Activated CD8-positive, alpha-beta T cell treated with anti-CD3 and anti-CD28 coated beads for 36 hours (primary cell): ENCODE results near the gene ZDHHC13. TPM values are rescaled to one million over a fixed set of nuclear protein-coding genes. Genes with fewer than 3 reads are reported as not detected.

Experiments used
- ATAC-seq: fragments of 200-7000 bp; cut with Tn5 transposase; one replicate; pipeline ENCODE4 v1.10.0; 2021; ENCODE audit warnings: mild to moderate bottlenecking, moderate library complexity
- CTCF ChIA-PET: fragments of 350-600 bp; sonication (Branson Sonifier 250); formaldehyde crosslinking; loops from one replicate; lab custom pipeline; 2021; ENCODE audit warnings: antibody characterized with exemption; lab: Charles Lee
- POLR2A ChIA-PET: fragments of 350-600 bp; sonication (Branson Sonifier 250); formaldehyde crosslinking; loops from one replicate; lab custom pipeline; 2021; ENCODE audit warnings: antibody characterized with exemption; lab: Charles Lee
- DNase-seq: peaks from one replicate; pipeline ENCODE4 v3.0.0-alpha.2; 2020
- H3K27ac Mint-ChIP-seq: one replicate; pipeline ENCODE4 v1.8.0; 2021; ENCODE audit warnings: mild to moderate bottlenecking, mixed read lengths
- H3K27me3 Mint-ChIP-seq: one replicate; pipeline ENCODE4 v1.8.0; 2021; ENCODE audit warnings: mixed read lengths
- H3K36me3 Mint-ChIP-seq: one replicate; pipeline ENCODE4 v1.8.0; 2021; ENCODE audit warnings: low read depth, mixed read lengths
- H3K4me1 Mint-ChIP-seq: one replicate; pipeline ENCODE4 v1.8.0; 2021; ENCODE audit warnings: low read depth, mixed read lengths
- H3K4me3 Mint-ChIP-seq: one replicate; pipeline ENCODE4 v1.8.0; 2021; ENCODE audit warnings: mild to moderate bottlenecking, moderate library complexity, mixed read lengths
- H3K9me3 Mint-ChIP-seq: one replicate; pipeline ENCODE4 v1.8.0; 2021; ENCODE audit warnings: mixed read lengths
- CTCF ChIP-seq: fragments of 200-600 bp; IDR thresholded peaks from one replicate; pipeline ENCODE4 v1.8.0; 2022; ENCODE audit warnings: antibody characterized with exemption, mild to moderate bottlenecking
- intact Hi-C: fragments of 100-400 bp; cut with micrococcal nuclease; formaldehyde crosslinking; loops from one replicate; pipeline ENCODE4 v1.10.0; 2022
- total RNA-seq, 2 experiments: library from RNA; stranded (reverse); gene quantifications; one replicate each; pipeline ENCODE4 v1.2.3, GENCODE V29; 2021

Gene ZDHHC13
- total RNA-seq, 2 experiments from 2014 or later, result 16.7 to 17.2 TPM

GRCh38 chr11:19185516-19186052 is 68.6 kb downstream of the ZDHHC13 start:
- Mint-ChIP-seq H3K27me3 (no peaks in the 10 kb centered on the region), H3K27ac (no peak overlapping the region), H3K9me3 (no peaks in the 10 kb centered on the region), H3K4me1 (no peaks in the 10 kb centered on the region), H3K36me3 (no peaks in the 10 kb centered on the region), H3K4me3 (no peak overlapping the region)
- POLR2A ChIA-PET, result no interaction called here
- ATAC-seq, result no peak
- DNase-seq, result no peak
- intact Hi-C loops, result no loop called here
- TF ChIP-seq CTCF, result no peak
- CTCF ChIA-PET, result no interaction called here

- Mint-ChIP-seq H3K27me3 (no peaks in the 10 kb centered on the region), H3K4me3 (no peak overlapping the region), H3K27ac (no peak overlapping the region), H3K36me3 (no peaks in the 10 kb centered on the region), H3K4me1 (no peaks in the 10 kb centered on the region), H3K9me3 (no peaks in the 10 kb centered on the region)
- no peak for ATAC-seq
- ChIA-PET POLR2A (no interaction called here), CTCF (no interaction called here)
- intact Hi-C loops, result no loop called here
- TF ChIP-seq CTCF, result no peak
- DNase-seq, result no peak
These were observed 70.3 kb downstream of the ZDHHC13 start for GRCh38 chr11:19187114-19187832.

GRCh38 chr11:19187833-19188258 is 70.9 kb downstream of the ZDHHC13 start:
- DNase-seq (no peak), ATAC-seq (no peak)
- ChIA-PET CTCF (no interaction called here), POLR2A (no interaction called here)
- no peaks in the 10 kb centered on the region for H3K36me3 Mint-ChIP-seq
- intact Hi-C loops, result no loop called here
- H3K4me1 Mint-ChIP-seq, result no peaks in the 10 kb centered on the region
- no peaks in the 10 kb centered on the region for H3K27me3 Mint-ChIP-seq
- no peak overlapping the region for H3K4me3 Mint-ChIP-seq
- no peak overlapping the region for H3K27ac Mint-ChIP-seq
- TF ChIP-seq CTCF, result no peak
- no peaks in the 10 kb centered on the region for H3K9me3 Mint-ChIP-seq

GRCh38 chr11:19191530-19192169 is 74.7 kb downstream of the ZDHHC13 start:
- H3K4me1 Mint-ChIP-seq, result no peaks in the 10 kb centered on the region
- CTCF ChIA-PET, result no interaction called here
- TF ChIP-seq CTCF, result no peak
- DNase-seq, result no peak
- POLR2A ChIA-PET, result no interaction called here
- H3K27ac Mint-ChIP-seq, result no peak overlapping the region
- H3K4me3 Mint-ChIP-seq, result no peak overlapping the region
- H3K36me3 Mint-ChIP-seq, result no peaks in the 10 kb centered on the region
- intact Hi-C loops, result no loop called here
- no peak for ATAC-seq
- no peaks in the 10 kb centered on the region for H3K27me3 Mint-ChIP-seq
- no peaks in the 10 kb centered on the region for H3K9me3 Mint-ChIP-seq

- Mint-ChIP-seq H3K9me3 (no peaks in the 10 kb centered on the region), H3K4me1 (no peaks in the 10 kb centered on the region), H3K27ac (no peak overlapping the region), H3K36me3 (no peaks in the 10 kb centered on the region), H3K4me3 (no peak overlapping the region), H3K27me3 (no peaks in the 10 kb centered on the region)
- DNase-seq (no peak), ATAC-seq (no peak)
- no peak for TF ChIP-seq CTCF
- ChIA-PET CTCF (interaction anchor here (1.4 kb wide), 1 partner anchor 66 kb away, joined by 4 read pairs; no protein-coding TSS in a partner anchor), POLR2A (no interaction called here)
- intact Hi-C loops, result no loop called here
These were observed 76.9 kb downstream of the ZDHHC13 start for GRCh38 chr11:19193916-19194315.
